ENCODE data around the gene CHPT1. TPM values are rescaled to one million over a fixed set of nuclear protein-coding genes. Genes with fewer than 3 reads are reported as not detected.

The CHPT1 gene
- polyA plus RNA-seq, 1 of the 3 experiments (the other 2 are of a cell fraction), result 12.0 TPM

- peaks cover 25 to 34% of the 10 kb centered on the region in 2 experiments for H3K36me3 ChIP-seq (replicated peaks in 1 of 2; ENCODE audit: control insufficient read depth in 1 of 2, insufficient read depth in 2 of 2, low read length in 1 of 2)
- no peak overlapping the region for H2AFZ ChIP-seq (ENCODE audit: low read depth)
- H3F3A ChIP-seq (replicated peaks; ENCODE audit: insufficient read depth), result no peaks in the 10 kb centered on the region
- no peaks in the 10 kb centered on the region for H4K20me1 ChIP-seq (ENCODE audit: insufficient read depth)
- H3K9me3 ChIP-seq, result no peaks in the 10 kb centered on the region
- no peaks in the 10 kb centered on the region for H3K79me2 ChIP-seq (ENCODE audit: insufficient read depth)
- H3K9me2 ChIP-seq, result no peaks in the 10 kb centered on the region
- no peaks in the 10 kb centered on the region for H3K27me3 ChIP-seq (ENCODE audit: insufficient read depth)
- DNase-seq, result no peak
- no peak for TF ChIP-seq ELF1 (IDR thresholded peaks at IDR 0.05)
- TF ChIP-seq CHD2 (IDR thresholded peaks at IDR 0.05; ENCODE audit: low read length, partially characterized antibody), result no peak
- TF ChIP-seq SIN3A (IDR thresholded peaks at IDR 0.05; ENCODE audit: borderline replicate concordance, low read depth, low read length), result no peak
- TF ChIP-seq MAX (IDR thresholded peaks at IDR 0.05; ENCODE audit: low read depth), result no peak
- no peak for TF ChIP-seq USF2 (IDR thresholded peaks at IDR 0.05; ENCODE audit: borderline replicate concordance, low read depth, low read length)
- no peak for TF ChIP-seq MXI1 (IDR thresholded peaks at IDR 0.05; ENCODE audit: low read depth, low read length)
- no peak for TF ChIP-seq ZBTB33 (IDR thresholded peaks at IDR 0.05; ENCODE audit: borderline replicate concordance, low read depth)
- no peak for TF ChIP-seq GATA2 (CRISPR knock-in tag; IDR thresholded peaks at IDR 0.05)
- no peak for TF ChIP-seq EP300 (IDR thresholded peaks at IDR 0.05; ENCODE audit: borderline replicate concordance in 1 of 2, low read depth in 1 of 2, low read length in 1 of 2)
- TF ChIP-seq PBX3 (IDR thresholded peaks at IDR 0.05), result no peak
- no peak for TF ChIP-seq MEF2A (IDR thresholded peaks at IDR 0.05; ENCODE audit: borderline replicate concordance, low read depth)
- CTCF ChIA-PET, result interaction anchor here (1.4 to 3.7 kb wide), 4 partner anchors 12 to 1801 kb away, joined by 3 to 18 read pairs (median 7); no protein-coding TSS in a partner anchor
- H3K4me1 ChIP-seq (ENCODE audit: control insufficient read depth in 1 of 2, insufficient read depth in 2 of 2, low read depth in 1 of 2, low read length in 1 of 2), result peaks cover 0 to 4% of the 10 kb centered on the region in 2 experiments; a peak in 2 of 4 replicates
- 75% methylated on average over 1 of the region's 1 CpG for WGBS (ENCODE audit: low lambda C conversion rate)
- H3K9ac ChIP-seq, result no peak overlapping the region
- H3K4me3 ChIP-seq (ENCODE audit: low read depth in 2 of 2, low read length in 1 of 2), result no peak overlapping the region
- H3K27ac ChIP-seq (ENCODE audit: low read depth in 2 of 2, low read length in 1 of 2), result no peak overlapping the region
- H3K4me2 ChIP-seq, result no peak overlapping the region
- POLR2A ChIA-PET, result no interaction called here
Measured at GRCh38 chr12:101747697-101748096, 50.3 kb downstream of the CHPT1 start.

GRCh38 chr12:101748907-101749306, 51.5 kb downstream of the CHPT1 start:
- Histone ChIP-seq H3K36me3 (replicated peaks in 1 of 2; ENCODE audit: control insufficient read depth in 1 of 2, insufficient read depth in 2 of 2, low read length in 1 of 2) (peaks cover 23 to 35% of the 10 kb centered on the region in 2 experiments), H3F3A (replicated peaks; ENCODE audit: insufficient read depth) (no peaks in the 10 kb centered on the region), H3K4me1 (ENCODE audit: control insufficient read depth in 1 of 2, insufficient read depth in 2 of 2, low read depth in 1 of 2, low read length in 1 of 2) (peaks cover 0 to 4% of the 10 kb centered on the region in 2 experiments; a peak in 2 of 4 replicates), H3K27ac (ENCODE audit: low read depth in 2 of 2, low read length in 1 of 2) (no peak overlapping the region), H3K4me3 (ENCODE audit: low read depth in 2 of 2, low read length in 1 of 2) (no peak overlapping the region), H3K79me2 (ENCODE audit: insufficient read depth) (no peaks in the 10 kb centered on the region), H3K27me3 (ENCODE audit: insufficient read depth) (no peaks in the 10 kb centered on the region), H3K4me2 (no peak overlapping the region), H4K20me1 (ENCODE audit: insufficient read depth) (no peaks in the 10 kb centered on the region), H3K9me2 (no peaks in the 10 kb centered on the region), H3K9ac (no peak overlapping the region), H2AFZ (ENCODE audit: low read depth) (no peak overlapping the region), H3K9me3 (no peaks in the 10 kb centered on the region)
- DNase-seq, result no peak
- TF ChIP-seq FOXM1 (IDR thresholded peaks at IDR 0.05; ENCODE audit: low read depth) (no peak), SIN3A (IDR thresholded peaks at IDR 0.05; ENCODE audit: borderline replicate concordance, low read depth, low read length) (no peak), FOXJ3 (CRISPR knock-in tag; IDR thresholded peaks at IDR 0.05) (no peak), SMC3 (IDR thresholded peaks at IDR 0.05; ENCODE audit: low read depth, low read length) (no peak), USF2 (IDR thresholded peaks at IDR 0.05; ENCODE audit: borderline replicate concordance, low read depth, low read length) (no peak)
- ChIA-PET CTCF (interaction anchor here (0.6 to 3.7 kb wide), 3 partner anchors 11 to 26 kb away, joined by 3 to 18 read pairs (median 4); no protein-coding TSS in a partner anchor), POLR2A (no interaction called here)
- 93% methylated on average over 1 of the region's 1 CpG for WGBS (ENCODE audit: low lambda C conversion rate)

Data from SK-N-SH (cell line).